HepG2 (cell line): ENCODE results near the gene TSGA10. TPM values are rescaled to one million over a fixed set of nuclear protein-coding genes. Genes with fewer than 3 reads are reported as not detected.

Source experiments
- ATF5 ChIP-seq: sonication (generic); formaldehyde crosslinking; IDR thresholded peaks from 2 replicates; pipeline ENCODE4 v1.4.0; 2020; ENCODE audit warnings: mild to moderate bottlenecking, low read depth, missing genetic modification reagents
- ATM ChIP-seq: fragments of 450-650 bp; IDR thresholded peaks from 2 replicates; pipeline ENCODE4 v1.7.1; 2017; ENCODE audit warnings: mild to moderate bottlenecking, borderline replicate concordance
- DBP ChIP-seq: sonication (generic); formaldehyde crosslinking; IDR thresholded peaks from 2 replicates; pipeline ENCODE4 v1.4.0; 2020; ENCODE audit warnings: missing genetic modification reagents; ENCODE audit errors: not compliant biosample characterization
- FOXC1 ChIP-seq: sonication (generic); formaldehyde crosslinking; IDR thresholded peaks from 2 replicates; pipeline ENCODE4 v1.8.0; 2022; ENCODE audit warnings: mild to moderate bottlenecking, missing genetic modification reagents, borderline replicate concordance
- FOXJ3 ChIP-seq: sonication (generic); formaldehyde crosslinking; IDR thresholded peaks from 2 replicates; pipeline ENCODE4 v1.4.0; 2020; ENCODE audit warnings: missing genetic modification reagents, mild to moderate bottlenecking, borderline replicate concordance
- FOXM1 ChIP-seq: sonication (generic); formaldehyde crosslinking; IDR thresholded peaks from 2 replicates; pipeline ENCODE4 v1.5.0; 2020; ENCODE audit warnings: missing genetic modification reagents
- GZF1 ChIP-seq: sonication (generic); formaldehyde crosslinking; IDR thresholded peaks from 2 replicates; pipeline ENCODE4 v1.5.1; 2020; ENCODE audit warnings: mild to moderate bottlenecking, missing genetic modification reagents
- IKZF4 ChIP-seq: sonication (generic); formaldehyde crosslinking; IDR thresholded peaks from 2 replicates; pipeline ENCODE4 v1.5.1; 2020; ENCODE audit warnings: borderline replicate concordance, mild to moderate bottlenecking, low read depth, missing genetic modification reagents; ENCODE audit errors: not compliant biosample characterization
- NCOA5 ChIP-seq: sonication (generic); formaldehyde crosslinking; IDR thresholded peaks from 2 replicates; pipeline ENCODE4 v1.4.0; 2020; ENCODE audit warnings: missing genetic modification reagents
- NR0B2 ChIP-seq: sonication (generic); formaldehyde crosslinking; IDR thresholded peaks from 2 replicates; pipeline ENCODE4 v1.4.0; 2020; ENCODE audit warnings: mild to moderate bottlenecking, missing genetic modification reagents
- PRPF4 ChIP-seq: fragments of 200-400 bp; formaldehyde crosslinking; IDR thresholded peaks from 2 replicates; pipeline ENCODE4 v1.6.1; 2016; ENCODE audit warnings: low read length, low read depth; ENCODE audit not compliant: poor library complexity, severe bottlenecking
- RBFOX2 ChIP-seq: fragments of 200-400 bp; formaldehyde crosslinking; IDR thresholded peaks from 2 replicates; pipeline ENCODE4 v1.6.1; 2017; ENCODE audit warnings: low read depth, mild to moderate bottlenecking, low read length
- STAG1 ChIP-seq: sonication (generic); formaldehyde crosslinking; IDR thresholded peaks from 2 replicates; pipeline ENCODE4 v1.4.0; 2020; ENCODE audit warnings: missing genetic modification reagents
- TCF12 ChIP-seq, 2 experiments: fragments of 450-650 bp in 1 of 2; sonication (generic) in 1 of 2; formaldehyde crosslinking in 1 of 2; IDR thresholded peaks; 2 replicates each; pipeline versions ENCODE4 v1.6.1 to v1.8.0; 2017 to 2022; ENCODE audit warnings: antibody characterized with exemption in 1 of 2, mild to moderate bottlenecking in 1 of 2, missing genetic modification reagents in 1 of 2, moderate library complexity in 1 of 2
- U2AF1 ChIP-seq: fragments of 200-400 bp; formaldehyde crosslinking; optimal IDR thresholded peaks from 2 replicates; pipeline ENCODE3; 2017; ENCODE audit warnings: mild to moderate bottlenecking, low read depth, low read length
- ZBTB4 ChIP-seq: sonication (generic); formaldehyde crosslinking; IDR thresholded peaks from 2 replicates; pipeline ENCODE4 v1.4.0; 2020; ENCODE audit warnings: missing genetic modification reagents, mild to moderate bottlenecking, borderline replicate concordance
- ZC3H13 ChIP-seq: sonication (generic); formaldehyde crosslinking; IDR thresholded peaks from 2 replicates; pipeline ENCODE4 v1.8.1; 2023; ENCODE audit warnings: mild to moderate bottlenecking, missing genetic modification reagents, moderate library complexity
- ZFP90 ChIP-seq: sonication (generic); formaldehyde crosslinking; IDR thresholded peaks from 2 replicates; pipeline ENCODE4 v1.8.0; 2022; ENCODE audit warnings: missing genetic modification reagents, mild to moderate bottlenecking, inconsistent platforms, borderline replicate concordance
- ZNF205 ChIP-seq: IDR thresholded peaks from 2 replicates; pipeline ENCODE4 v1.6.1; 2018; ENCODE audit warnings: missing biosample characterization, missing genetic modification reagents
- ZNF3 ChIP-seq: IDR thresholded peaks from 2 replicates; pipeline ENCODE4 v1.7.0; 2017; ENCODE audit warnings: inconsistent platforms
- ZNF558 ChIP-seq: sonication (generic); formaldehyde crosslinking; IDR thresholded peaks from 2 replicates; pipeline ENCODE4 v1.9.0; 2022; ENCODE audit warnings: mild to moderate bottlenecking, missing genetic modification reagents, borderline replicate concordance
- ZNF563 ChIP-seq: sonication (generic); formaldehyde crosslinking; IDR thresholded peaks from 2 replicates; pipeline ENCODE4 v1.8.0; 2022; ENCODE audit warnings: mild to moderate bottlenecking, moderate library complexity, missing genetic modification reagents
- ZNF564 ChIP-seq: sonication (generic); formaldehyde crosslinking; IDR thresholded peaks from 2 replicates; pipeline ENCODE4 v1.8.1; 2023; ENCODE audit warnings: mild to moderate bottlenecking, missing genetic modification reagents
- ZNF775 ChIP-seq: sonication (generic); formaldehyde crosslinking; IDR thresholded peaks from 2 replicates; pipeline ENCODE4 v1.4.0; 2020; ENCODE audit warnings: missing genetic modification reagents, mild to moderate bottlenecking, moderate library complexity, borderline replicate concordance
- ZNF792 ChIP-seq: IDR thresholded peaks from 2 replicates; pipeline ENCODE4 v1.6.1; 2016
- ZSCAN20 ChIP-seq: sonication (generic); formaldehyde crosslinking; IDR thresholded peaks from 2 replicates; pipeline ENCODE4 v1.4.0; 2020; ENCODE audit warnings: missing genetic modification reagents, mild to moderate bottlenecking, borderline replicate concordance
- polyA plus RNA-seq, 8 experiments: library from polyadenylated mRNA; depleted of rRNA in 3 of 8; stranded (reverse) in 7 of 8; unstranded in 1 of 8; fragments of >200 nt; fragmentation: Illumina TruSeq in 4 of 8; extraction: Trizol in 4 of 8; gene quantifications; 2 replicates each; pipeline versions ENCODE4 v1.2.1 to v1.2.3, GENCODE V29; 2011 to 2016; ENCODE audit warnings: low read depth in 4 of 8, missing spikeins in 1 of 8, mixed read lengths in 1 of 8; ENCODE audit not compliant: insufficient read depth in 1 of 8
- total RNA-seq, 5 experiments: library from RNA; depleted of rRNA; stranded (reverse); fragments of >200 nt; fragmentation: Illumina TruSeq; extraction: Trizol; gene quantifications; 2 replicates each; pipeline ENCODE4 v1.2.3, GENCODE V29; 2016; ENCODE audit warnings: low read depth in 1 of 5

TSGA10 gene
- total and polyA plus RNA-seq, 2 of the 13 experiments (the other 11 are each of a cell fraction or from before 2014, with no cell fraction given): 4.7 to 13.1 TPM

GRCh38 chr2:99140860-99141109 lies 14.0 kb downstream of the TSGA10 start (continued):
- 0 out of 2 replicates have a peak, but pooled peaks have one; percentile 41 for TF ChIP-seq ZNF205 (CRISPR knock-in tag)
- TF ChIP-seq NR0B2 (CRISPR knock-in tag): peak; percentile 81; the same call in 1 of the 2 replicates
- TF ChIP-seq ZSCAN20 (CRISPR knock-in tag): peak; percentile 69; the same call in 1 of the 2 replicates
- TF ChIP-seq RBFOX2: 0 out of 2 replicates have a peak, but pooled peaks have one; percentile 89
- no peak; the same call in 1 of the 2 replicates for TF ChIP-seq ZNF558 (CRISPR knock-in tag)
- TF ChIP-seq TCF12 (IDR thresholded peaks at IDR 0.05): no peak
- TF ChIP-seq TCF12 (CRISPR knock-in tag; IDR thresholded peaks at IDR 0.05): no peak
- TF ChIP-seq ZNF792: peak; percentile 62; the same call in 1 of the 2 replicates
- TF ChIP-seq ZBTB4 (CRISPR knock-in tag): 0 out of 2 replicates have a peak, but pooled peaks have one; percentile 3
- peak; percentile 84 for TF ChIP-seq ZNF564 (CRISPR knock-in tag)
- no peak for TF ChIP-seq PRPF4
- TF ChIP-seq FOXC1 (CRISPR knock-in tag): peak; percentile 86; the same call in 1 of the 2 replicates
- no peak for TF ChIP-seq ZNF775 (CRISPR knock-in tag)
- peak; percentile 76 for TF ChIP-seq IKZF4 (CRISPR knock-in tag)
- TF ChIP-seq ATM: no peak
- no peak for TF ChIP-seq FOXJ3 (CRISPR knock-in tag)
- TF ChIP-seq NCOA5 (CRISPR knock-in tag): no peak
- TF ChIP-seq ATF5: peak; percentile 12; the same call in 1 of the 2 replicates
- peak; percentile 83; the same call in 1 of the 2 replicates for TF ChIP-seq ZNF563 (CRISPR knock-in tag)
- TF ChIP-seq FOXM1 (CRISPR knock-in tag): 0 out of 2 replicates have a peak, but pooled peaks have one; percentile 32
- TF ChIP-seq ZNF3 (CRISPR knock-in tag): 0 out of 2 replicates have a peak, but pooled peaks have one; percentile 27
- no peak for TF ChIP-seq U2AF1
- peak; percentile 85; the same call in 1 of the 2 replicates for TF ChIP-seq GZF1 (CRISPR knock-in tag)
- TF ChIP-seq ZC3H13: no peak
- TF ChIP-seq ZFP90: peak; percentile 83; the same call in 1 of the 2 replicates
- TF ChIP-seq DBP: peak; percentile 84
- peak; percentile 21; the same call in 1 of the 2 replicates for TF ChIP-seq STAG1 (CRISPR knock-in tag)
